GM21717 (cell line): ENCODE measurements around the gene IGF2BP3.
"Not testable (repeated sequence)": the region's sequence is repeated elsewhere in the genome, so short reads cannot be mapped to it uniquely, and the experiment has no call there.

Experiments
- ATAC-seq: cut with Tn5 transposase; IDR thresholded peaks from one replicate; pipeline ENCODE4 v1.9.1; 2021; ENCODE audit warnings: mild to moderate bottlenecking, moderate library complexity; ENCODE audit not compliant: unreplicated experiment

The IGF2BP3 gene

DNA sequence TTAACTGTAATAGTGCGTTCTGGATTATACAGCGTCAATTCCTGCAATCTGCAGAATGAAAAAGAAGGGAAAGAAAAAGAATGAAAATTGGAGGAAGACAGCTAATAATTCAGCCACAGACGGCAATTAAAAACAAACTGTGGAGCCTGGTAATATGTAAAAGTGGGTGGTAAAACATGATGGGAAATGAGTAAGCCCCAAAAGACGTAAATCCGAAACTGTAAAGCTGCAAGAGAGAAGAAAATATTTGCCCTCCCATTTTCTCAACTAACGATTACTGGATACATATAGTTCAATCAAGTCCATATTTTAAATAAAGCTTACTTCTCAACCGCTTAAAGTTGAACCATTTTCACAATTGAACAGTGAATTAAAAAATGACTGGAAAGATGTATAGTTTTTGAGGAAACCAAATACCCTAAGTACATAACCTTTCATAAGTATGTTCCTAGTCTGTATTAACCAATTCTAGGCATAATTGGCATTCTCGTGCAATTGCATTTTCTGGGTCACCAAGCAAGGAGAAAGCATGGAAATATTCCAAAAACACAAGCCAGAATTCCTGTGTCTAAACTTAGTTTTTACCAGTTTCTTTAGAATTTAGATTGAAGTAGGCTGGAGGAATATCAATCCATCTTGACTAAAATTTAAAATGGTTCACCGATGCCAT lies 126.3 kb downstream of the IGF2BP3 start:
- ATAC-seq, result no peak

DNA sequence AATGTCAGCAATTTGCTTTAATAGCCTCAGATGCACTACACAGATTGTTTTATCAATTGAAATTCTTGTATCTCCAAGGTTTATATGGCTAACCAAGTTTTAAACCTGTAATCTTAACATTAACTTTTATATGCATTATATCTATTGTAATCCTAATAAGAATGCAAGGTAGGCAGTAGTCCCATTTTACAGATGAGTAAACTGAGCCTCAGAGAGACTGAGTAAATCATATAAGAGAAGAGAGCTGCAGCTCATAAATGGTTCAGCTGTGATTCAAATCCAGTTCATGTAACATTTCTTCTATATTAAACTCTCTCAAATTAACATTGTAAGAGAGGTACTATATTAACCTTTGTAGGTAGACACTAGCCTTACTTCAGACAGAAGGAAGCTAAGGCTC lies 127.2 kb downstream of the IGF2BP3 start:
- no peak for ATAC-seq

DNA sequence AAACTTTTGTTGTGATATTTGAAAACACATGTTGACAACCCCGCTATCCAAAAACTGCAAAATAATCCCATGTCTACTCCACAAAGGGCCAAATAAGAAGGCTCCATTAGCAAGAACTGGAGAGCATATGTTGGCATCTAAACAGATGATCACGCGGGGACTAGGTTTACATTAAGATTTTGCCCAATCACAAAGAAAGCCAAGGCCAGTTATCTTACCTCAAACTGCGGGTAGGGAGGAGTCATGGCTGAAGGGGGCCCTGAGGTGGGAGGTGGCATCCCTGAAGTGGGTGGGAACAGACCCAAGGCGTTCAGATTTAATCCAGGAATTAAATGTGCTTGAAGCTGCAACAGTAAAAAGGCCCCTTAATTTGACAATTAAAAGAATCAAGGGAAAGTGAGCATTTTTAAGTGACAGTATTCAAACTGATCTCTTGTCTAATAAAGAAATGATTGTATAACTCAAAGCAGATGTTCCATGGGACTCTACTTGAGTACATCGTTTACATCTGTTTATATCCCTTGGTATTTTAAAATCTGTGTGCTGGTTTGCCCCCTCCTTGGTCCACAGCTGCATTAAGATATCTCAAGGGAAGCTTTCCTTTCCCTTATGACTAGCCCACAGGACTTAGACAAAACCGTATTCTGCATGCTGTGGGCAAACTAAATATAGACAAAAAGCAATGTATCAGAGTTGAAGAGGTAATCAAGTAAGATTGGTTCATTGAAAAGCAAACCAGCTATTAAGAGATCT lies 128.3 kb downstream of the IGF2BP3 start:
- ATAC-seq, result no peak

DNA sequence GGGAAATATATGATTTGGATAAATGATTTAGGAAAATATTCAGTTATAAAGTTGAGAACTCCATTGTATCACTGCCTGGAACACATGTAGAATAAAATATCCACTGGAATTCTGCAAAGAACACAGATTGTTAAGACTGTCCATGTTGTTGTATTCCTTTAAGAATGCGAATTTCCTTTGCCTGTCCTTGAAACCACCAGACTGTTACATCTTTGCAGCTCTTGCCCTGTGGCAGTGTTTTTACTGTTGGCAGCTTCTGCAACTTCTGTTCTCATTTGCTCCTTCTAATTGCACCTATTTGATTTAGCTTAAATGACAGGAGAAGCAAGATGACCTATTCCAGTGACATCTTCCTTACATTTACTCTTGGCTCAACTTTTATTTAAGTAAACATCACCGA lies 131.4 kb downstream of the IGF2BP3 start:
- ATAC-seq, result no peak

DNA sequence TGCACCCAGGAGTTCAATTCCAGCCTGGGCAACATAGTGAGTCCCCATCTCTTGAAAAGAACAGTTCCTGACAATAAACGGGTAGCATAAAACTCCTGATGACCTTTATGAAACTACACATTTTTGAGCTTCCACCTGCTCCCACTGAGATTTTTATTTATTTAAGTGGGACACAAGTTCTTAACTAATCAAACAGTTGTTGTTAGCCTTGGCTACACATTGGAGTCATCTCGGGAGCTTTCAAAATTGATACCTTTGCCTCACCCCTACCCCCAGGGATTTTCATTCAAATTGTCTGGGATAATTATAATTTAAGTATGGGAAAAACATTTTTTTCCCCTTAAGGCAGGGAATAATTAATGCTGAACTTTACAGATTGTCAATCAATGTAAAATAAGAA lies 131.9 kb downstream of the IGF2BP3 start:
- ATAC-seq, result no peak

DNA sequence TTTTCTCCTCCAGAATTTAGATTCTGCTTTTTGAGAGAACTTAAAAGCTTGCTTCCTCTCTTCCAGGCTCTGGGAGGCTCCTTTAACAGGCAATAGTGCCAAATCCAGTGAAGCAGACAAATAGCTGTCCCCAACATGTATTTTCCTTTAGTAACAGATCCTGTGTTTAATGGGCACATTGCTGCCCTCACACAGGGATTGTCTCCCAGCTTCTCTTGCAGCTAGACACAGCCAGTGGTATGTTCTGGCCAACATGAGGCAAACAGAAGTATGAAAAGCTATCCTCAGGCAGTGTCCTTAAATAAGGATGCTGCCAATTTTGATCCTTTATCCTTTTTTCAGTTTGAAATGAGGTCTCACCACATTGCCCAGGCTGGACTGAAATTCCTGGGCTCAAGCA lies 132.9 kb downstream of the IGF2BP3 start:
- ATAC-seq, result no peak

DNA sequence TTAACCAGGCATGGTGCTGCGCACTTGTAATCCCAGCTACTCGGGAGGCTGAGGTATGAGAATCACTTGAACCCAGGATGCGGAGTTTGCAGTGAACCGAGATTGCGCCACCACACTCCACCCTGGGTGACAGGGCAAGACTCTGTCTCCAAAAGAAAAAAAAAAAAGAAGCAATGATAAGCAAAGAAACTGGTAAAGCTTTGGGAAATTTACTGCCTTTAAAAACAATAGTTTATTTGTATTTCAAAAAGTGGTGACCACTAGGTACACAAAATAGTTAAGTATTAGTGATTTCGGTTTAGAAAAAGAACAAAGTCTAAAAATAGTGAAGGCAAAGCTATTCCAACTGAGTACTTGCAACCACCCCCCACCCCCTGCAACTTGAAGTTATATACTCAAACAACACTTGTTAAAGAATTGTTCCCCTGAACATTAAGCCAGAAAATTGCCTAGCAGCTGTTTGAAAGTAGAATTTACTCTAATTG lies 133.4 kb downstream of the IGF2BP3 start:
- no peak for ATAC-seq

DNA sequence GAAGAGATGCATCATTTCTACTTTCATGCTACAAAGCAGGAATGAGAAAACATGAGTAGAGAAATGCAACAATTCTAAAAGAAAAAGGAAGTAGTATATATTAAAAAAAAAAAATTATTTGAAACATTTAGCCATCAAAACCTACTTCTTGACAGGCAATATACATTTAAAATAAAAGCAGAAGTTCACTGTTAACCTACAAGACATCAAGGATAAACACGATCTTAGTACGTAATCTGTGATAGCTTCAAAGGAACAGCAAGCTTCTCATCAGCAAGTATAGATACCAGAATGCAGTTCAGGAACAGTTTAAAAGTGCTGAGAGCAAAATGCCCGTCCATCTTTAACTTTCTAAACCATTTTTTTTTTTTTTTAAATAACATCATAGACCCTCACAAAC lies 134.2 kb downstream of the IGF2BP3 start:
- ATAC-seq, result no peak

DNA sequence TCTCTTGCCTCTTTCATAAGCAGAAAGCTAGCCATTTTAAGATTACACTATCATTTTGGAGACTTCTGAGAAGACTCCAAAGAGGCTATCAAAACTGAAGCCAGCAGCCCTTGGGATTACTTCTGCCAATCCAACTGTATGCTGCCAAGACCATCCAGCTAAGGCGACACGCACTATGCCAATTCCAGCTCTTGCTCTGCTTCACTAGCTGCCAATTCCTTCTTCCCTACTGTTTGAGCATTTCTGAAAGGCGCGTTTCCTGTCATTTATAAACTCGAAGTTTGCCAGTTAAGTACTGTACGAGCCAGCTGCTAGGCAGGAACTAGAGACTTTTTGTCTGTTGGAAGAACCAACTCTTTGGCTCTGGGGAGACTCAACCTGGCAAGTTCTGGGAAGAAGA lies 134.7 kb downstream of the IGF2BP3 start:
- no peak for ATAC-seq

DNA sequence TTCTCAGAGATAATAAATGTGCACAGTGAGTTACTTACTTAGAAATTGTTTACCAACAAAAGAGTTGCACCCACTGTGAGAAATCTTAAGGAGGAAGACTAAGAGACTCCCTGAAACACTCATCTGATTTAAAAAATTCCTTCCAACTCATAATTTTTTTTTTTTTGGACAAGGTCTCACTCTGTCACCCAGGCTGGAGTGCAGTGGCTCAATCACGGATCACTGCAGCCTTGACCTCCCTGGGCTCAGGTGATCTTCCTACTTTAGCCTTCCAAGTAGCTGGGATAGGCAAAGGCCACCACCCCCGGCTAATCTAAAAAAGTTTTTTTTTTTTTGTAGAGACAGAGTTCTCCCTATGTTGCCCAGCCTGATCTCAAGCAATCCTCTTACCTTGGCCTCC lies 135.2 kb downstream of the IGF2BP3 start:
- no peak for ATAC-seq

DNA sequence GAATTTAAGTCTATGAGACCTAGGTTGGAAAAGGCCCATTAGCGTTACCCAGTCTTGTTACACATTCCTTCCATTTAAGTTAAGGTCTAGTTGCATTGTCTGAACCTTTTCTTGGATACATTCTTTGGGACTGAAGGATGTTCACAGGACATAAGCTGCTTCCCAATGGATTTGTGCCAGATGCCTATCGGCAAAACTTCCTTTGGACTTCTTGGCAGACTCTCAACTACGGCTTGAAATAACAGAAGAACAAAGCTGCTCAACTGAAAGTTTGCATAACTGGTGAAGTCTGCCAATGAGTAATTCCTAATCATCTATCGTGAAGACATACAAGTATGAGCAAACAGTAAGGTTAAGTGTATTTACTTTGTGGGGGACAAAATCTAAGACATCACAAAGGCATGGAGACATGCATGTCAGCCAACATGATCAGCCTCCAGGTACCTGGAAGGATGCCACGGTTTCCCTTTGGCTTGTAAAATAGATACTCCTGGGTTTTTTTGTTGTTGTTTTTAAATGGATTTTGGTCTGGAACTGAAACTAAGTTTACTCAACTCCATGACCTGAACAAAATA lies 135.7 kb downstream of the IGF2BP3 start:
- ATAC-seq, result no peak

DNA sequence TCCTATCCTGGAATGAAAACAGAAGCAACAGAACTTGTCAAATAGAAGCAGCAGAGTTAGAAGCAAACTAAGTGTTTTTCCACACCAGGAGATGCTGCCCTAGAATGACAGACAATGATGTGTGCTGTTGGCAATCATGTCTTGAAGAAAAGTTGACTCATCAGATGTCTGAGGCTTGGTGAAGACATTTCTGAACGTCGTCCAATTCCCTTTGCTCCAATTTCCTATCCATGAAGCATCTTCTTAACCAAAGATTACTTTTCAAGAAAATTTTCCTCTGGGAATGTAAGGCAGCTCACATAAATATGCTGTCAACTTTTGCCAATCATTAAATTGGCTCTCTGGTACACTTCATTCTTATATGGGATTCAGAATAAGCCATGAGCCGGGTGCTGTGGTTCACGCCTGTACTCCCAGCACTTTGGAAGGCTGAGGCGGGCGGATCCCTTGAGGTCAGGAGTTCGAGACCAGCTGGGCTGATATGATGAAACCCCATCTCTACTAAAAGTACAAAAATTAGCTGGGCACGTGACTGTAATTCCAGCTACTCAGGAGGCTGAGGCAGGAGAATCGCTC lies 136.5 kb downstream of the IGF2BP3 start:
- ATAC-seq, result no peak

DNA sequence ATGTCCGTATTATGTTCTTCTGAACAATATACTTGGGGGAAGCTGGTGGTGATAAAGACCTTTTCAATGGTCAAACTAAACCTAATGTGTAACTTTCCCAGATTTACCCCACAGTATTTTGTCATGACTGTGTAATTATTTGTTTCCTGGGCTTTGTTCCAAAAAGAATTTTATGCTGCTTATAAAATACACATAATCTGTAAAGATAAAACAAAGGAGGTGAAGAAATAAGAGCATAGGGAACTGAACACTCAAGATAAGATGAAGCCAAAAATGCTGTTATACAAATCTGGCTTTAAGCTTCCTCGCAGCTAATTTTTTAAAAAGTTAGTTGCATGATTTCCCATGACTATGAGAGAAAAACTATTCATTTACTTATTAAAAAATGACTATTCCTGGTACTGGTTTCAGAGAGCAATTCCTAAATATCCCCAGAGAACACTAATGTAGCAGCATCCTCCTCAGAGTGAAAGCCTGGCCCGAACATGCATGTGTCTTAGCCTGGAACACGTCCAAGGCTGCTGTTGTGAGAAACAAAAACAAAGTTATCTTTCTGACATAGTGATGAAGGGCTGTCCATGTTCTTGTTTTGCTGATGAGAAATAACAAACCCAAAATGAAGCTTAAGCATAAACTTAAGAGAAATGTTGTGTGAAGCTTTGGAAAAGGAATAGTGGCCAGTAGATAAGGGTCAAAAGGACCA lies 137.2 kb downstream of the IGF2BP3 start:
- no peak for ATAC-seq

DNA sequence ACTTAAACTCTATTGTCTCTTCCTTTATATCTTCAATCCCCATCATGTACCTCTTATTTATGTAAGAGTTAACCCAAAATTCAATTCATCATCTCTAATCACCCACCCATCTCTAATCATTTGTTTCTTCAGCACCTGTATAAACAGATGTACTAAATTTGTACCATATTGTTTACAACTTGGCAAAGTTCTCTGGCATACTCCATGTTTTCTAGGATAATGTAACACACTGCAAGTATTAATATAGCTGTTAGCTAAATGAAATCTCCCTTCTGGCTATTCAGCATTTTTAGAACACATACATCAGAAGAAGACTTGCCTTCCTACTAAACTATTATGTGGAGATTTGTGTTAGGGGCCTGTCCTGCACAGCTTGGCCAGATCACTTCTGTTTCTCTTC lies 138.1 kb downstream of the IGF2BP3 start:
- no peak for ATAC-seq

DNA sequence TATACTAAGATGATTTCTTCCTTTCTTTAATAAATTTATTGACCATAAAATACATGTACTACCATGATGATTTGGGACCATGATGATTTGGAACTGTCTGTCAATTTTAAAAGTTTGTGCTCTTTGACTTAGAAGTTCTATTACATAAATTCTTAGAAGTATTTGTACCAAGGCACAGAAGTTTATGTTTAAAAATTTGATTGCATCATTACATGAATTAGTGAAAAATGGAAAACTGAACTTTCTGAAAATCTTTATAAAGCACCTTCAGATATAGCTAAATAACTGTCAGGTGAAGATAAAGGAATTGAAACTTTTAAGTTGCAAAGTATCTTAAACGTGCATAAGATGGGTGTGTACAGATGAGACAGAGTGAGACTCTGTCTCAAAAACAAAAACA lies 139.2 kb downstream of the IGF2BP3 start:
- ATAC-seq, result no peak

DNA sequence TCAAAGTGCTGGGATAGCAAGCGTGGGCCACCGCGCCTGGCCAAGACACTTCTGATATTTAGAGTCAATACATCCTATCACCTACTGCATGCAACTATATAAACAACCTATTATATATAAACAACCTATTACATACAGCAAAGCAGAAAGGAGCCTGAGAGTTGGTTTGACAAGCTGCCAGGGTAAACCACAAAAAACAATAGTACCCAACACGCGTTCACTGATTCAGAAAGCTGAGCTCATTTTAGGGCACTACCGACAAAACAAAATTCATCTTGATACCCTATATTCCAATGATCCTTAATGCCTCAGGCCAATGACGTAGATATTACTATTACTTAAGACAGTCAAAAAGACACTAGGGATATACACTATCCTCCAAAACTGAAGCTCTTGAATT lies 154.9 kb downstream of the IGF2BP3 start:
- no peak for ATAC-seq

DNA sequence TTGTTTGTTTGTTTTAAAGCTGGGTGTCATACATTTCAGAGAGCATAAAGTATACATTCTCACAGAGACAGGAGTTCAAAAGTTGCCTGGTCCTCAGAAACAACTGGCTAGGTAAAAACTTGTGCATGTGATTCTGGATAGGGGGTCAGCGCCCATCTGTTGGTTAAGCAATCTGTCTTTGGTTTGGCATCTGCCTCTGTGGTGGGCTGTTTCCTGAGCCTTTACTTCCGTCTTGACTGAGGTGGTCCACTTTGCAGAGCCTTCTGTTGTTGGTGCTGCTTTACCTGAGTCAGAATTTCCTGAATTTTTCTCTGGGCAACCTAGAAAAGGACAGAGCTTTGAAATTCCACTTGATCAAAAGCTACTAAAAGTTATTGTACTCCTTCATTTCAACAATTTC lies 158.2 kb downstream of the IGF2BP3 start:
- not testable (repeated sequence) for ATAC-seq

DNA sequence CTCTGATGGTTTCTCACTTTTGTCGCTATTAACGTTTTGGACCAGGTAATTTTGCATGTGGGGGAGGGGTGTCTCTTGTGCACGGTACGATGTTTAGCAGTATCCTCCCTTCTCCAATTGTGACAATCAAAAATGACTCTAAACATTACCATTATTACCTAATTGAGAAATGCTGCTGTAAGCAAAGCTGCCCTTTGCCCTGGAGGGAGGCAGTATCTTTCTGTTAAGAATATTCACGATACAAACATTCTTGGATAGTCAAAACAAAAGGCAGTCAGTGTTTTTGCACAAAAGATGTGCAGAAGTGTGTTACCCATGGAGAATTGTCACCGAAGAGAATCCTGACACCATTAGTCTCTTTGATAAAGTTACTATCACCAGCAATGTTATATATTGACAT lies 161.5 kb downstream of the IGF2BP3 start:
- ATAC-seq, result no peak

DNA sequence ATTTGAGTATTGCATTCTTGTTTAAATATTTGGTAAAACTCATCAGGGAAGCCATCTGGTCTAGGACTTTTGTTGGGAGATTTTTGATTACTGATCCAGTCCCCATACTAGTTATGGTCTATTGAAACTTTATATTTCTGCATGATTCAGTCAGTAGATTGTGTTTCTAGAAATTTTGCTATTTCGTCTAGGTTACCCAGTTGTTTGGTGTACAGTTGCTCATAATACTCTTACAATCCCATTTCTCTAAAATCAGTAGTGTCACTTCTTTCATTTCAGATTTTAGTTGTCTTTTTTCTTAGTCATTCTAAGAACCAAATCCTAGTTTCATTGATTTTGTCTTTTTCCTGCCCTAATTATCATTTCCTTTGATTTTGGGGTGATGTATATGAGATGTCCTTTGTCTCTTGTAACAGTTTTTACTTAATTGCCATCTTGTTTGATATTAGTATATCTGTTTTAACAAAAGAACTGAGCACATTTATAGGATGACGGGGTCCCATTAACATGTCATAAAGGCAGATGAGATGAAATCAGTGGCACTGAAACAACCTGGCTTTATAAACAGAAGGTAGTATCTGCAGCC lies 163.3 kb downstream of the IGF2BP3 start:
- ATAC-seq, result no peak

DNA sequence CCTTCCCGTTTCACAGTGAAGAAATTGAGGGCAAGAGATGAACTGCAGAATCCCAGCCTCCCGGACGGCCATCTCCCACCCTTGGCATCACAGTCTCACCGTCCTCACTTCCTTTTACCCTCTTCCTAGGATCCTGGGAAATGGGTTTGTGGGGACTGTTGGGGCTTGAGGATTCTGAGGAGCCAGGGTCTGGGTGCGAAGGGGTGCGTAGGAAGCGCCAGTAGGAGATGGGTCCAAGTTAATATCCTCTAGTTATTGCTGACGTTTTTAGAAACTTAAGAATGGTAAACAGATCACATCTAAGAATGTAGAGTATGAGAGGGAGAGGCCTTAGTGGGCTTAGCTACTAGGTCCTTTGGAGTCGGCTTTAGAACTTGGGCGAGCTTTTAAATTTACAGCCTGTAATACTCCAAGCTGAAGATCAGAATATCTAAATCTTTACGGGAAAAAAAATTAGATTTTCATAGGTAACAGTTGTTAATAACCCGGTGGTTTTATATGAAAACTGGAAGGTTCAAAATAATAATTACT lies 170.5 kb downstream of the IGF2BP3 start:
- ATAC-seq, result no peak
